ENCODE data around the gene XPNPEP3. TPM values are rescaled to one million over a fixed set of nuclear protein-coding genes. Genes with fewer than 3 reads are reported as not detected.

The XPNPEP3 gene
- polyA plus RNA-seq, 1 donor (not counting 4 experiments of a cell fraction or from before 2014, with no cell fraction given) = 21.1 TPM

DNA sequence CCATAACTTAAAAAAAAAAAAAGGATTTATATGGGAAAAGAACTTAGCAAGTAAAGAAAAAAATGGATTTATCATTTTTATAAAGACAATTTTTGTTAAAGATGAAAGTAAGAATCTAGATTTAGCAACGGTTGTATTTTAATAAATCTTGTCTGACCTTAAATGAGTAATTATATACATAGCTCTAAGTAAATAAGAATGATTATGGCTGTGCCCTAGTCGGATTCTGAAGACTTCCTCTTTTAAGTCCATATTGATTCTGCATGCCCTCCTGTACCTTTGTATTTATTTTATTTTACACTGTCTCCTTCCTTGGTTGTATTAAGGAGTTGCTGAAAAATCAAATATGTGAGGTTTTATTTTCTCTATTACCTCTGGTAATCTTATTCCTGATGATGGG lies 101.4 kb downstream of the XPNPEP3 start:
- Histone ChIP-seq H3K27me3 (ENCODE audit: control insufficient read depth, extremely low read depth, insufficient read depth, low read length) (no peaks in the 10 kb centered on the region), H3K79me2 (ENCODE audit: control insufficient read depth, insufficient read depth, low read length) (peaks cover 83% of the 10 kb centered on the region), H3K9me1 (ENCODE audit: control insufficient read depth, extremely low read depth, insufficient read depth, low read length) (no peaks in the 10 kb centered on the region), H3K9me3 (ENCODE audit: control insufficient read depth, low read depth, low read length) (no peaks in the 10 kb centered on the region), H2AFZ (ENCODE audit: control insufficient read depth, low read length) (no peak overlapping the region), H3K27ac (ENCODE audit: control insufficient read depth, insufficient read depth, low read length) (no peak overlapping the region), H3K9ac (ENCODE audit: control insufficient read depth, extremely low read depth, insufficient read depth, low read length) (no peak overlapping the region), H3K4me3 (ENCODE audit: control insufficient read depth in 2 of 3, extremely low read depth in 1 of 3, insufficient read depth in 2 of 3, low read depth in 1 of 3, low read length in 3 of 3) (no peak overlapping the region), H3K4me1 (ENCODE audit: control insufficient read depth, extremely low read depth, insufficient read depth, low read length) (peaks cover 8% of the 10 kb centered on the region), H3K36me3 (ENCODE audit: control insufficient read depth in 2 of 2, extremely low read depth in 1 of 2, insufficient read depth in 2 of 2, low read length in 2 of 2) (peaks cover 4 to 18% of the 10 kb centered on the region in 2 experiments), H4K20me1 (ENCODE audit: control insufficient read depth, extremely low read depth, insufficient read depth, low read length) (peaks cover 3% of the 10 kb centered on the region), H3K4me2 (ENCODE audit: control insufficient read depth, extremely low read depth, insufficient read depth, low read depth, low read length) (no peak overlapping the region)
- dilution Hi-C loops (cut with MboI; ENCODE audit: extremely low pct_ligation_motif_present, low sequenced_read_pairs) = no loop called here
- TF ChIP-seq, protein P1, sequence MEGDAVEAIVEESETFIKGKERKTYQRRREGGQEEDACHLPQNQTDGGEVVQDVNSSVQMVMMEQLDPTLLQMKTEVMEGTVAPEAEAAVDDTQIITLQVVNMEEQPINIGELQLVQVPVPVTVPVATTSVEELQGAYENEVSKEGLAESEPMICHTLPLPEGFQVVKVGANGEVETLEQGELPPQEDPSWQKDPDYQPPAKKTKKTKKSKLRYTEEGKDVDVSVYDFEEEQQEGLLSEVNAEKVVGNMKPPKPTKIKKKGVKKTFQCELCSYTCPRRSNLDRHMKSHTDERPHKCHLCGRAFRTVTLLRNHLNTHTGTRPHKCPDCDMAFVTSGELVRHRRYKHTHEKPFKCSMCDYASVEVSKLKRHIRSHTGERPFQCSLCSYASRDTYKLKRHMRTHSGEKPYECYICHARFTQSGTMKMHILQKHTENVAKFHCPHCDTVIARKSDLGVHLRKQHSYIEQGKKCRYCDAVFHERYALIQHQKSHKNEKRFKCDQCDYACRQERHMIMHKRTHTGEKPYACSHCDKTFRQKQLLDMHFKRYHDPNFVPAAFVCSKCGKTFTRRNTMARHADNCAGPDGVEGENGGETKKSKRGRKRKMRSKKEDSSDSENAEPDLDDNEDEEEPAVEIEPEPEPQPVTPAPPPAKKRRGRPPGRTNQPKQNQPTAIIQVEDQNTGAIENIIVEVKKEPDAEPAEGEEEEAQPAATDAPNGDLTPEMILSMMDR (optimal IDR thresholded peaks at IDR 0.05 in 1 of 3, IDR thresholded peaks at IDR 0.05 in 1 of 3, conservative IDR thresholded peaks at IDR 0.05 in 1 of 3; ENCODE audit: extremely low read depth in 1 of 3, insufficient read depth in 2 of 3, low read length in 3 of 3) = no peak
- no peak for TF ChIP-seq EZH2 (IDR thresholded peaks at IDR 0.05; ENCODE audit: low read length)
- DNase-seq (ENCODE audit: low read depth, low spot score) (no peak), FAIRE-seq (no peak)

DNA sequence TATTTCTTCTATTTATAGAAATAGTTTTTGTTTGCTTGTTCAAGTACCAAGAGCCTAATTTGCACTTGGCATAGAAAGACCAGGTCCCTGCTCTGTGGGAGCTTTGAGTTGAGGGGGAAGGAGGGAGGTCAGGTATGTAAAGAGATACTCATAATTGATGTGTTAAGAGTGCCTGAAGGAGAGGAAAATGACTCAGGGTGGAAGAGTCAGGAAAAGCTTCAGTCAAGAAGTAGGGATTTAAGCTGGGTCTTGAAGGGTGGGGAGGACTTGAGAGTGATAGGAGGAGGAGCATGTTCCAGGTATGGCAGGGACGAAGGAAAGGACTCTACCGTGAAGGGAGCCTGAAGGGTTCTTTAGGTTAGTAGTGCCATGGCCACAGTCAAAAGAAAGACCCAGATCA lies 103.2 kb downstream of the XPNPEP3 start:
- Histone ChIP-seq H3K27me3 (ENCODE audit: control insufficient read depth, extremely low read depth, insufficient read depth, low read length) (no peaks in the 10 kb centered on the region), H4K20me1 (ENCODE audit: control insufficient read depth, extremely low read depth, insufficient read depth, low read length) (peaks cover 3% of the 10 kb centered on the region), H3K4me1 (ENCODE audit: control insufficient read depth, extremely low read depth, insufficient read depth, low read length) (no peaks in the 10 kb centered on the region), H3K9ac (ENCODE audit: control insufficient read depth, extremely low read depth, insufficient read depth, low read length) (no peak overlapping the region), H2AFZ (ENCODE audit: control insufficient read depth, low read length) (no peak overlapping the region), H3K4me3 (ENCODE audit: control insufficient read depth in 2 of 3, extremely low read depth in 1 of 3, insufficient read depth in 2 of 3, low read depth in 1 of 3, low read length in 3 of 3) (no peak overlapping the region), H3K79me2 (ENCODE audit: control insufficient read depth, insufficient read depth, low read length) (peaks cover 75% of the 10 kb centered on the region), H3K9me1 (ENCODE audit: control insufficient read depth, extremely low read depth, insufficient read depth, low read length) (no peaks in the 10 kb centered on the region), H3K36me3 (ENCODE audit: control insufficient read depth in 2 of 2, extremely low read depth in 1 of 2, insufficient read depth in 2 of 2, low read length in 2 of 2) (peaks cover 9 to 22% of the 10 kb centered on the region in 2 experiments), H3K9me3 (ENCODE audit: control insufficient read depth, low read depth, low read length) (no peaks in the 10 kb centered on the region), H3K4me2 (ENCODE audit: control insufficient read depth, extremely low read depth, insufficient read depth, low read depth, low read length) (no peak overlapping the region), H3K27ac (ENCODE audit: control insufficient read depth, insufficient read depth, low read length) (no peak overlapping the region)
- TF ChIP-seq, protein P1 (optimal IDR thresholded peaks at IDR 0.05 in 1 of 3, IDR thresholded peaks at IDR 0.05 in 1 of 3, conservative IDR thresholded peaks at IDR 0.05 in 1 of 3; ENCODE audit: extremely low read depth in 1 of 3, insufficient read depth in 2 of 3, low read length in 3 of 3) = no peak
- TF ChIP-seq EZH2 (IDR thresholded peaks at IDR 0.05; ENCODE audit: low read length) = no peak
- dilution Hi-C loops (cut with MboI; ENCODE audit: extremely low pct_ligation_motif_present, low sequenced_read_pairs) = no loop called here
- no peak for FAIRE-seq
- DNase-seq (ENCODE audit: low read depth, low spot score) = no peak

Measured in keratinocyte (primary cell).